Suprapubic skin (tissue), 3 donors: Measurements from ENCODE around the gene NET1.

Experiments used
- POLR2AphosphoS5 ChIP-seq, 3 donors: sonication (generic); formaldehyde crosslinking; IDR thresholded peaks; one replicate each; pipeline ENCODE4 v1.6.1; 2017; ENCODE audit warnings: antibody characterized with exemption in 3 of 3
- TF ChIP-seq, protein P1 (sequence below), 2 donors: fragments of 200-600 bp in 1 of 2; fragments of 450-650 bp in 1 of 2; sonication (generic) in 1 of 2; IDR thresholded peaks; one replicate each; pipeline ENCODE4 v1.5.1; 2016 to 2019; ENCODE audit warnings: antibody characterized with exemption in 2 of 2, mild to moderate bottlenecking in 1 of 2, moderate library complexity in 1 of 2

DNA sequence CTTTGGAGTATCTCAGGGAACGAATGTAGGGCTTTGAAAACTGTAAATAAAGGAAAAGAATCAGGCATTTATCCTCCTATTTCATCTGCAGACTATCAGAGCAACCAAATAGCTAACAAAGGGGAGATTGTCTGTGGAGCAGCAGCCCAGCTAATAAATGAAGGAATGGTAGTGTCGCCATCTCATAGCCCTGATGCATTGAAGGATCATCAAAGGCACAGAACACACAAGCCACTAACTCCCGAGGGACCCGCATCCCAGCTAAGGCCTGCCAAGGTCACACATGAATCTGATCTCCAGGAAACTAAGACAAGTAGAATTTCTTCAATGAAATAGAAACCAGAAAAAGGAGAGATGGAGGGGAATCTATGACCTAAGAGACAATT is 48.8 kb downstream of the NET1 start:
- TF ChIP-seq, protein P1, sequence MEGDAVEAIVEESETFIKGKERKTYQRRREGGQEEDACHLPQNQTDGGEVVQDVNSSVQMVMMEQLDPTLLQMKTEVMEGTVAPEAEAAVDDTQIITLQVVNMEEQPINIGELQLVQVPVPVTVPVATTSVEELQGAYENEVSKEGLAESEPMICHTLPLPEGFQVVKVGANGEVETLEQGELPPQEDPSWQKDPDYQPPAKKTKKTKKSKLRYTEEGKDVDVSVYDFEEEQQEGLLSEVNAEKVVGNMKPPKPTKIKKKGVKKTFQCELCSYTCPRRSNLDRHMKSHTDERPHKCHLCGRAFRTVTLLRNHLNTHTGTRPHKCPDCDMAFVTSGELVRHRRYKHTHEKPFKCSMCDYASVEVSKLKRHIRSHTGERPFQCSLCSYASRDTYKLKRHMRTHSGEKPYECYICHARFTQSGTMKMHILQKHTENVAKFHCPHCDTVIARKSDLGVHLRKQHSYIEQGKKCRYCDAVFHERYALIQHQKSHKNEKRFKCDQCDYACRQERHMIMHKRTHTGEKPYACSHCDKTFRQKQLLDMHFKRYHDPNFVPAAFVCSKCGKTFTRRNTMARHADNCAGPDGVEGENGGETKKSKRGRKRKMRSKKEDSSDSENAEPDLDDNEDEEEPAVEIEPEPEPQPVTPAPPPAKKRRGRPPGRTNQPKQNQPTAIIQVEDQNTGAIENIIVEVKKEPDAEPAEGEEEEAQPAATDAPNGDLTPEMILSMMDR (IDR thresholded peaks at IDR 0.05), result no peak
- TF ChIP-seq POLR2AphosphoS5 (IDR thresholded peaks at IDR 0.05), result no peak
